ENCODE measurements around the gene TAF11L3.
"Not testable (repeated sequence)": the region's sequence is repeated elsewhere in the genome, so short reads cannot be mapped to it uniquely, and the experiment has no call there.

TAF11L3 gene

GRCh38 chr5:17518067-17518466 is at the start of gene TAF11L3:
Gene TAF11L3 (plus strand): TSS chr5:17518367.
- DNase-seq (ENCODE audit: low read depth), result not testable (repeated sequence)

GRCh38 chr5:17470064-17470463 is 48.1 kb upstream of the TAF11L3 start:
- DNase-seq (ENCODE audit: low read depth), result no peak

DNA sequence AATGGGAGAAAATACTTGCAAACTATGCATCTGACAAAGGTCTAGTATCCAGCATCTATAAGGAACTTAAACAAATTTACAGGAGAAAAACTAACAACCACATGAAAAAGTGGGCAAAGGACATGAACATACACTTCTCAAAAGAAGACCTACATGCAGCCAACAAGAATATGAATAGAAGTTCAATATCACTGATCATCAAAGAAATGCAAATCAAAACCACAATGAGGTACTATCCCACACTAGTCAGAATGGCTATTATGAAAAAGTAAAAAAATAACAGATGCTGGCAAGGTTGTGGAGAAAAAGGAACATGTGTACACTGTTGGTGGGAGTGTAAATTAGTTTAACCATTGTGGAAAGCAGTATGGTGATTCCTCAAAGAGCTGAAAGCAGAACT is 43.1 kb upstream of the TAF11L3 start:
- not testable (repeated sequence) for DNase-seq (ENCODE audit: low read depth)

DNA sequence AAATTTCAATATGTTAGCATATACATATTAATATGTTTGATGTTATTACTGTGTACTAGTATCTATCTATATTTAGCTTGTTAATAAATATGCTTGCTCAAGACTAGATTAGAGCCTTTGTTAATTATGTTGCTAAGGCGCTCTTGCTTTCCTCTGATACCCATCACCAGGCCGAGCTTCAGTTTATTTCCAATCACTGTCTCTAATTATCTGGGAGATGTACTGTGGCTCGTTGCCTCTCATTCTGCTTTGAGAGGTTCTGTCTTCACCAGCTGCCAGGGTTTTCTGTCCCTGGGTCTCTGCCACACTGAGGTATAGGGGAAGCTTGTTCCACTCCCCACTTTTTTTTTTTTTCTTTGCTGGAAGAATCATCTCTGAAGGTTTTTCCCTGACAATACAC is 41.1 kb upstream of the TAF11L3 start:
- DNase-seq (ENCODE audit: low read depth), result no peak

DNA sequence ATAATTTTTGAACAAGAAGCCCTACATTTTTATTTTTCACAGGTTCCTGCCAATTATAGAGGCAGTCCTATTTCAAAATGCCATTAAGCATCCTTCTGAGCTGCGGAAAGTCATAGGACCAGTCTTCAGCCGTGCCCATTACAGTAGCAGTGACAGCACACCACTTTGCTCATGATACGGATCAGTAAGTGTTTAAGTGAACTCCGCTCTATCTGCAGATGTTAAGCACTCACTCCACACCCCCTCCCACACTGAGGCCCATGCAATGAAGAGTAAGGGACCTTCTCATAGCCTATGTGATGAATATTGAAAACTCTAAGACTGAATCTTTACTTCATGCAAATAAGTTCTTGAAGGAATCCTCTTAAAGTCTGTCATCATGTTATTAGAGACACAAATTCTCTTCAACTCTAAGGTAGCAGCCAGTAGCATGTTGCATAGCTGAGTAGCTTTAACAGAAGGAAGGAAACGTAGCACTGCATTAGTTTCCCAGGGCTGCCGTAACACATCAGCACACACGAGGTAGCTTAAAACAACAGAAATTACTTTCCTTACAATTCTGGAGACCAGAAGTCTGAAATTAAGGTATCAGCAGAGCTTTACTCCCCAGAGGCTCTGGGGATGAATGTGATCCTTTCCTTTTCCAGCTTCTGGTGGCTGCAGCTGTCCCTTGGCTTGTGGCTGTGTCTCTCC is 40.4 kb upstream of the TAF11L3 start:
- no peak for DNase-seq (ENCODE audit: low read depth)

- DNase-seq (ENCODE audit: low read depth), result no peak
Observed at GRCh38 chr5:17481378-17481777, 36.8 kb upstream of the TAF11L3 start.

DNA sequence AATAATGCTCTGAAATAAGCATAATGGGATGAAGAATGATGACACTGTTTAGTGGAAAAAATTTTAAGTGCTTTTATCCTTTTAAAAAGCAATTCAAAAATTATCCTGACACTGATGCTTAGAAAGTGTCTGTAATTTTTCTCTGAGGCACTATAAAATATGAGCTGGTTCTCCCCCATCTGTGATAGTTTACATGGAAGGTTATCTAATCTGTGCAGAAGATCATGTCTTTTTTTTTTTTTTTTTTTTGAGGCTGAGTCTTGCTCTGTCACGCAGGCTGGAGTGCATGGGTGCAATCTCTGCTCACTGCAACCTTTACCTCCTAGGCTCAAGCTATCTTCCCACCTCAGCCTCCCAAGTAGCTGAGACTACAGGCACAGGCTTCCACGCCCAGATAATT is 35.4 kb upstream of the TAF11L3 start:
- DNase-seq (ENCODE audit: low read depth), result no peak

DNA sequence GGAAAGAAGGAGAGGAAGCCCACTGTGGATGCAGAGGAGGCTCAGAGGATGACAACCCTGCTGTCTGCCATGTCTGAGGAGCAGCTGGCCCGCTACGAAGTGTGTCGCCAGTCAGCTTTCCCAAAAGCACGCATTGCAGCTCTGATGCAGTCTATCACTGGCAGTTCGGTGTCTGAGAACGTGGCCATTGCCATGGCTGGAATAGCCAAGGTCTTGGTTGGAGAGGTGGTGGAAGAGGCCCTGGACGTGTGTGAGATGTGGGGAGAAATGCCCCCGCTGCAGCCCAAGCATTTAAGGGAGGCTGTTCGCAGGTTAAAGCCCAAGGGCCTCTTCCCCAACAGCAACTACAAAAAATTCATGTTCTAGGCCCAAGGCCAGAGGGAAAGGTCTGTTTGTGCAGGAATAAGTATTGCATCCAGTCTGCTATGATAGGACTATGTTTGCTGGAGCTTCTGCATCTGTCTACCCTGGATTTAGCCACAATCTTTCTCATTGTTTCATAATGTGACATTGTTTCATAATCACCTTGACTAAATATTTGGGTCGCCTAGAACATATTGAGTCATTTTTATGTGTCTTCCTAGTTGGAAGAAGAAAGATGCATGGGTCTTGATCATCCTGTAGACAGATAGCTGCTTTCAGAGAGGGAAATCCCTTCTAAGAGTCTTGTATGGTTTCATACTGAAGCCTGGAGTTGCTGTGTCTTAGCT is 31.5 kb upstream of the TAF11L3 start:
- not testable (repeated sequence) for DNase-seq (ENCODE audit: low read depth)

DNA sequence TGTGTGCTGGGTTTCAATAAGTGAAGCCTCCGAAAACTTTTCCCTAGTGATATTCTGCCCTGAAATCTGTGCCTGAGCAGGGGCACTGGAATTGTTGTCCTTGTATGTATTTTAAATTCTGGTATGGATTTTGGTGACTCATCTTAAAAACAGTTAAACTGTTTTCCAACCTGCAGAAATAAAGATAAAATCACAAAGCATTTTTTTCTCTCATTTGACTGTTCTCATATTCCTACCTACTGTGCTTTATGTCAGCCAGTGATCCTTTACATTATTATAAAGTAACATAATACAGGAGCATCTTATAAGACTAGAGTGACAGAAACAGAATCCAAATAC is 31.0 kb upstream of the TAF11L3 start:
- no peak for DNase-seq (ENCODE audit: low read depth)

DNA sequence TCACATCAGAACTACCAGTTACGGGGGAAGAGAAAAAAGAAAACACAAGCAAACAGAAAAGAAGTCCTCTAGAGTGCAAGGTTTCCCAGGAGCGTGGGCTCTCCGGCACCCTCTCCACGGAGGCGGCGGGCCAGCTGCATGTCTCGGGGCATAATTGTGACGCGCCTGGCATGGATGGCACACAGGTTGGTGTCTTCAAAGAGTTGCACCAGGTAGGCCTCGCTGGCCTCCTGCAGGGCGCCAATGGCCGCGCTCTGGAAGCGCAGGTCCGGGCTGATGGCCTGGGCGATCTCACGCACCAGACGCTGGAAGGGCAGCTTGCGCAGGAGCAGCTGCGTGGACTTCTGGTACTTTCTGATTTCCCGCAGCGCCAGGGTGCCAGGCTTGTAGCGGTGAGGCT is 26.9 kb upstream of the TAF11L3 start:
- not testable (repeated sequence) for DNase-seq (ENCODE audit: low read depth)

DNA sequence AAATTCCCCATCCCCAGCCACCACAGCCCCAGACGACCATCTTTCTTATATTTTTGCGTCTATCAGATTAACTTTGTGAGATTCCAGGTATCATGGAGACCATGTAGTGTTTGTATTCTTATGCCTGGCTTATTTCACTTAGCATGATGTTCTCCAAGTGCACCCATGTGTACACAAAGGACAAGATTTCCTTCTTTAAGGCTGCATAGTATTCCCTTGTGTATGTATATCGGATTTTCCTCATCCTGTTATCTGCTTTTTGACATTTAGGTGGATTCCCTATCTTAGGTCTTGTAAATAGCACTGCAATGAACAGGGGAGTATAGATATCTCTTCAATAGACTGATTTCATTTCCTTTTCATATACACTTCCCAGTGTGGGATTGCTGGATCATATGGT is 25.4 kb upstream of the TAF11L3 start:
- no peak for DNase-seq (ENCODE audit: low read depth)

DNA sequence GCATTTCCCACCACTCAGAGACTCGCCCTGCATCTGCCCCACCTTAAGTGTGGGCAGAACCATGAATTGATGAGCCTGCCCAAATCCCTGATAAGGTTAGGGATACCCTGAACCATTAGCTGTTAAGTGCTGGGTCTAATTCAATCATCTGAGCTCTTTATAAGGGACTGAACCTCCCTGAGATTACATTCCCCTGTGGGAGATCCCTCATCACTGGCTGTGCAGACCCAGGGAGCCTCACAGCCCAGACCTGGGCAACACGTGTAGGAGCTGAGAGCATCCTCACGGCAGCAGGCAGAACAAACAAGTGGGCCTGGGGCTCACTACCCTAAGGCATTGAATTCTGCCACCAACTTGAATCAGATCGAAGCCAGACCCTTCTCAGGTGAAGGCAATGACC is 20.7 kb upstream of the TAF11L3 start:
- no peak for DNase-seq (ENCODE audit: low read depth)

GRCh38 chr5:17497931-17498330 is 20.2 kb upstream of the TAF11L3 start, which contains the start of gene TAF11L2:
Gene TAF11L2 (plus strand): TSS chr5:17498231.
- DNase-seq (ENCODE audit: low read depth), result not testable (repeated sequence)

GRCh38 chr5:17511775-17512325 is 6.3 kb upstream of the TAF11L3 start:
- no peak for DNase-seq (ENCODE audit: low read depth)

DNA sequence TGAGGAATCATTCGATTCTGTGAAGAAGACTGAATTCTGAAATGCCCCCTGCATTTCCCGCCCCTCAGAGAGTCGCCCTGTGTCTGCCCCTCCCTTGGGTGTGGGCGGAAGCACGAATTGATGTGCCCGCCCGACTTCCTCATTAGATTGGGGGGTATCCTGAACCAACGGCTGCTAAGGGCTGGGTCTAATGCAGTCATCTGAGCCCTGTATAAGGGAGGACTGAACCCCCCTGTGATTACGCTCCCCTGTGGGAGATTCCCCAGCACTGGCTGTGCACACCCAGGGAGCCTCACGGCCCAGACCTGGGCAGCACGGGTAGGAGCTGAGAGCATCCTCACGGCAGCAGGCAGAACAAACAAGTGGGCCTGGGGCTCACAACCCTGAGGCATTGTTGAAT is 641 bp upstream of the TAF11L3 start:
- DNase-seq (ENCODE audit: low read depth), result not testable (repeated sequence)

DNA sequence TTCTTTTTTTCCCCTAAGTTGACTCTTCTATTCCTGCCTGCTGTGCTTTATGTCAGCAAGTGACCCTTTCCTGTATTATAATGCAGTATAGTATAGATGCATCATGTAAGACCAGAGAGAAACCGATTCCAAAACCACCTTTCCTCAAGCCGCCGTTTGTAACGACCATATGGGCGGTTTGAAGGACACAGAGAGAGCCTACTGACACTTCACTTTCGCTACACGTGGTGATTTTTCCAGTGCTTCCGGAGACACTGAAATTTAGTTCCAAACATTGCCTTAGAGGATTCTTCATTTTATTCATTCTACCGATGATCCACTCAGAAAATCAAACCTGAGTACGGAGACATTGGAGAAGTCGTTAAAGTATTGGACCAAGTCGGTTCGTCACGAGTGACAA is 1.3 kb downstream of the TAF11L3 start:
- DNase-seq (ENCODE audit: low read depth), result not testable (repeated sequence)

DNA sequence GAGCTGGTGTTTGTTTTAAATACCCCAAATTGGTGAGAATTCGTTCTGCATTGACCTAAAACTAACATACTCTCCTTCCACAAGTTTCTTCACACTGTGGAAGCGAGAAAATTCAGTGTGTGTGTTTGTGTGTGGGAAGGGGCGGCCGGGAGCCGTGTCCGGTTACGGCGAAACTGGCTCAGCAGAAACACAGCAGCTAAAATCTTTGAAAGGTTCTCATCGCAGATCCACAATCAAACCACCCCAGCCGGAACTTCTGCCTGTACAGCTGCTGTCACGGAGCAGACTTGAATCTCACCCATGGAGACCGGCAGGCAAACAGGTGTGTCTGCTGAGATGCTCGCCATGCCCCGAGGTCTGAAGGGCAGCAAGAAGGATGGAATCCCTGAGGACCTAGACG is 3.3 kb downstream of the TAF11L3 start, which contains the start of gene TAF11L4:
Gene TAF11L4, plus strand, starts transcription at position 301 of the 400 bp plus-strand sequence.
- not testable (repeated sequence) for DNase-seq (ENCODE audit: low read depth)

GRCh38 chr5:17524935-17525334 is 6.8 kb downstream of the TAF11L3 start, which contains the start of gene TAF11L5:
Gene TAF11L5 (plus strand): TSS chr5:17525235.
- not testable (repeated sequence) for DNase-seq (ENCODE audit: low read depth)

GRCh38 chr5:17526504-17526903 is 8.3 kb downstream of the TAF11L3 start:
- DNase-seq (ENCODE audit: low read depth), result not testable (repeated sequence)

GRCh38 chr5:17528369-17528768 is 10.2 kb downstream of the TAF11L3 start, which contains the start of gene TAF11L6:
Gene TAF11L6 (plus strand): TSS chr5:17528669.
- DNase-seq (ENCODE audit: low read depth), result not testable (repeated sequence)
